ENCODE measurements around the gene RTEL1. TPM values are rescaled to one million over a fixed set of nuclear protein-coding genes. Genes with fewer than 3 reads are reported as not detected.

RTEL1 gene
- total and polyA plus RNA-seq, 10 donors, result 7.3 to 49.8 (median 40.2) TPM

GRCh38 chr20:63660622-63661021 lies 2.5 kb downstream of the RTEL1 start:
- no peak for DNase-seq
- no peaks in the 10 kb centered on the region for H3K27me3 ChIP-seq (replicated peaks in 1 of 7)
- peaks cover 0 to 57% (median 33%) of the 10 kb centered on the region in 6 donors for H3K36me3 ChIP-seq
- no peak overlapping the region for H3K4me3 ChIP-seq
- intact Hi-C loops (cut with DNase I; ENCODE audit: low total_unique reads), result no loop called here
- no peak for TF ChIP-seq CTCF (IDR thresholded peaks at IDR 0.05 in 8 of 11, conservative IDR thresholded peaks at IDR 0.05 in 3 of 11)
- no peak for TF ChIP-seq POLR2AphosphoS5 (IDR thresholded peaks at IDR 0.05)
- no peak for TF ChIP-seq POLR2A (IDR thresholded peaks at IDR 0.05)
- no peaks in the 10 kb centered on the region for H3K9me3 ChIP-seq
- peaks cover 9 to 38% (median 27%) of the 10 kb centered on the region in 6 donors for H3K4me1 ChIP-seq
- WGBS, 5 donors, result 87 to 89% (median 88%) methylated on average over 8 of the region's 8 CpGs
- no peak overlapping the region for H3K27ac ChIP-seq

GRCh38 chr20:63661108-63661507 lies 3.0 kb downstream of the RTEL1 start:
- peaks cover 0 to 62% (median 37%) of the 10 kb centered on the region in 6 donors for H3K36me3 ChIP-seq
- H3K4me1 ChIP-seq, result peaks cover 9 to 38% (median 27%) of the 10 kb centered on the region in 6 donors
- intact Hi-C loops (cut with DNase I; ENCODE audit: low total_unique reads), result no loop called here
- TF ChIP-seq CTCF (IDR thresholded peaks at IDR 0.05 in 8 of 11, conservative IDR thresholded peaks at IDR 0.05 in 3 of 11) (no peak), POLR2AphosphoS5 (IDR thresholded peaks at IDR 0.05) (no peak)
- no peak overlapping the region for H3K4me3 ChIP-seq
- whole genome bisulfite sequencing, 5 donors, result 87 to 97% (median 95%) methylated on average over 12 to 22 of the region's 22 CpGs
- H3K27ac ChIP-seq, result no peak overlapping the region
- DNase-seq, result no peak
- no peaks in the 10 kb centered on the region for H3K9me3 ChIP-seq
- H3K27me3 ChIP-seq (replicated peaks in 1 of 7), result no peaks in the 10 kb centered on the region

GRCh38 chr20:63661959-63662812 lies 4.1 kb downstream of the RTEL1 start:
- H3K4me1 ChIP-seq, result peaks cover 9 to 34% (median 26%) of the 10 kb centered on the region in 6 donors
- intact Hi-C loops (cut with DNase I; ENCODE audit: low total_unique reads), result no loop called here
- 89 to 96% (median 94%) methylated on average over 26 to 33 of the region's 33 CpGs for WGBS, 5 donors
- H3K36me3 ChIP-seq, result peaks cover 0 to 71% (median 43%) of the 10 kb centered on the region in 6 donors
- no peak overlapping the region for H3K4me3 ChIP-seq
- no peak overlapping the region for H3K27ac ChIP-seq
- DNase-seq, result no peak
- H3K9me3 ChIP-seq, result no peaks in the 10 kb centered on the region
- no peaks in the 10 kb centered on the region for H3K27me3 ChIP-seq (replicated peaks in 1 of 7)
- TF ChIP-seq POLR2A (IDR thresholded peaks at IDR 0.05) (no peak), POLR2AphosphoS5 (IDR thresholded peaks at IDR 0.05) (no peak), CTCF (IDR thresholded peaks at IDR 0.05 in 8 of 11, conservative IDR thresholded peaks at IDR 0.05 in 3 of 11) (no peak)

GRCh38 chr20:63662813-63663189 lies 4.7 kb downstream of the RTEL1 start:
- DNase-seq, result no peak

More at GRCh38 chr20:63662813-63663189, 4.7 kb downstream of the RTEL1 start:
- Histone ChIP-seq H3K4me1 (peaks cover 5 to 28% (median 20%) of the 10 kb centered on the region in 6 donors), H3K4me3 (no peak overlapping the region), H3K9me3 (no peaks in the 10 kb centered on the region), H3K36me3 (peaks cover 0 to 77% (median 49%) of the 10 kb centered on the region in 6 donors), H3K27me3 (replicated peaks in 1 of 7) (no peaks in the 10 kb centered on the region), H3K27ac (no peak overlapping the region)
- intact Hi-C loops (cut with DNase I; ENCODE audit: low total_unique reads), result no loop called here
- TF ChIP-seq CTCF (IDR thresholded peaks at IDR 0.05 in 8 of 11, conservative IDR thresholded peaks at IDR 0.05 in 3 of 11) (no peak), POLR2A (IDR thresholded peaks at IDR 0.05) (no peak), POLR2AphosphoS5 (IDR thresholded peaks at IDR 0.05) (no peak)
- 85 to 98% (median 94%) methylated on average over 8 to 9 of the region's 9 CpGs for WGBS, 5 donors
